UCSD-AML1 (cell line): Measurements from ENCODE around the gene ERBB4.
A peak's percentile ranks its signal among the peaks of the same experiment; 100 is the strongest.
"Not testable (repeated sequence)": the region's sequence is repeated elsewhere in the genome, so short reads cannot be mapped to it uniquely, and the experiment has no call there.

Experiments used
- DNase-seq: peaks from one replicate; lab custom pipeline; 2025; ENCODE audit not compliant: unreplicated experiment; lab: John Stamatoyannopoulos, UW

Gene ERBB4

GRCh38 chr2:212022966-212023365, 515.6 kb downstream of the ERBB4 start:
- no peak for DNase-seq

- DNase-seq, result no peak
Measured at GRCh38 chr2:212021947-212022346, 516.7 kb downstream of the ERBB4 start.

GRCh38 chr2:212015588-212015987, 523.0 kb downstream of the ERBB4 start:
- DNase-seq, result no peak

- DNase-seq, result no peak
Measured at GRCh38 chr2:212013626-212014025, 525.0 kb downstream of the ERBB4 start.

- not testable (repeated sequence) for DNase-seq
Measured at GRCh38 chr2:212010305-212010704, 528.3 kb downstream of the ERBB4 start.

GRCh38 chr2:212007972-212008371, 530.6 kb downstream of the ERBB4 start:
- no peak for DNase-seq

- peak; percentile 31 for DNase-seq
Measured at GRCh38 chr2:212005085-212005671, 533.4 kb downstream of the ERBB4 start.

GRCh38 chr2:212001325-212001724, 537.3 kb downstream of the ERBB4 start:
- DNase-seq, result no peak

- no peak for DNase-seq
Measured at GRCh38 chr2:211996857-211997256, 541.7 kb downstream of the ERBB4 start.

- DNase-seq, result no peak
Measured at GRCh38 chr2:211994806-211995205, 543.8 kb downstream of the ERBB4 start.

GRCh38 chr2:211990335-211990734, 548.3 kb downstream of the ERBB4 start:
- no peak for DNase-seq

- DNase-seq, result no peak
Measured at GRCh38 chr2:211986313-211986712, 552.3 kb downstream of the ERBB4 start.

GRCh38 chr2:211985393-211985792, 553.2 kb downstream of the ERBB4 start:
- DNase-seq, result no peak

- no peak for DNase-seq
Measured at GRCh38 chr2:211982162-211982561, 556.4 kb downstream of the ERBB4 start.

- no peak for DNase-seq
Measured at GRCh38 chr2:211981451-211981850, 557.2 kb downstream of the ERBB4 start.

GRCh38 chr2:211976076-211976475, 562.5 kb downstream of the ERBB4 start:
- DNase-seq, result no peak

- no peak for DNase-seq
Measured at GRCh38 chr2:211967234-211967633, 571.4 kb downstream of the ERBB4 start.

- no peak for DNase-seq
Measured at GRCh38 chr2:211963969-211964368, 574.6 kb downstream of the ERBB4 start.

- DNase-seq, result no peak
Measured at GRCh38 chr2:211957799-211958198, 580.8 kb downstream of the ERBB4 start.

- no peak for DNase-seq
Measured at GRCh38 chr2:211955648-211956047, 583.0 kb downstream of the ERBB4 start.

GRCh38 chr2:211948932-211949331, 589.7 kb downstream of the ERBB4 start:
- no peak for DNase-seq

GRCh38 chr2:211946960-211947359, 591.6 kb downstream of the ERBB4 start:
- DNase-seq, result no peak

GRCh38 chr2:211944572-211944971, 594.0 kb downstream of the ERBB4 start:
- DNase-seq, result no peak
